Panc1 (cell line): ENCODE results near the gene SLC6A8. TPM values are rescaled to one million over a fixed set of nuclear protein-coding genes. Genes with fewer than 3 reads are reported as not detected.
A peak's percentile ranks its signal among the peaks of the same experiment; 100 is the strongest.

Source experiments
- ATAC-seq: fragments of 200-7000 bp; cut with Tn5 transposase; 2 replicates; pipeline ENCODE4 v1.9.1; 2020; ENCODE audit warnings: mild to moderate bottlenecking, moderate library complexity
- BruUV-seq: library from RNA; stranded (reverse); fragments of 400-500 nt; replicated peaks from 2 replicates; lab custom pipeline; 2021; lab: Mats Ljungman, UMichigan
- CTCF ChIA-PET: fragments of 300-600 bp; sonication (Branson Sonifier 250); formaldehyde crosslinking; loops from one replicate; lab custom pipeline; 2022; ENCODE audit warnings: antibody characterized with exemption; lab: Charles Lee
- POLR2A ChIA-PET: fragments of 300-600 bp; sonication (Branson Sonifier 250); formaldehyde crosslinking; loops from one replicate; lab custom pipeline; 2022; ENCODE audit warnings: antibody characterized with exemption; lab: Charles Lee
- DNase-seq: peaks from one replicate; pipeline ENCODE4 v3.0.0-alpha.2; 2010; ENCODE audit warnings: low read depth, low spot score
- H3K27ac ChIP-seq: 2 replicates; pipeline ENCODE4 v1.5.1; 2011; ENCODE audit warnings: mild to moderate bottlenecking, low read length, inconsistent platforms
- H3K27me3 ChIP-seq: fragments of 200-500 bp; sonication (Bioruptor generic); 2 replicates; pipeline ENCODE4 v1.6.0; 2014; ENCODE audit warnings: low read length, inconsistent platforms; ENCODE audit not compliant: control insufficient read depth, insufficient read depth
- H3K36me3 ChIP-seq: fragments of 200-500 bp; sonication (Bioruptor generic); 2 replicates; pipeline ENCODE4 v1.5.1; 2014; ENCODE audit warnings: inconsistent platforms, mild to moderate bottlenecking, low read length, moderate library complexity; ENCODE audit not compliant: control insufficient read depth, insufficient read depth
- H3K4me1 ChIP-seq: 2 replicates; pipeline ENCODE4 v1.5.1; 2011; ENCODE audit warnings: inconsistent platforms, mild to moderate bottlenecking, low read length, moderate library complexity; ENCODE audit not compliant: control insufficient read depth, insufficient read depth
- H3K4me3 ChIP-seq, 2 experiments: 2 replicates each; pipeline ENCODE4 v1.5.1; 2011 to 2012; ENCODE audit warnings: low read depth in 2 of 2, low read length in 2 of 2, mild to moderate bottlenecking in 2 of 2, inconsistent platforms in 1 of 2, moderate library complexity in 1 of 2
- H3K9me3 ChIP-seq: fragments of 200-500 bp; sonication (Bioruptor generic); 2 replicates; pipeline ENCODE4 v1.5.1; 2014; ENCODE audit warnings: low read depth, mild to moderate bottlenecking, inconsistent platforms, low read length, moderate library complexity; ENCODE audit not compliant: control insufficient read depth, insufficient read depth
- CTCF ChIP-seq: fragments of 450-650 bp; IDR thresholded peaks from 2 replicates; pipeline ENCODE4 v1.5.1; 2017; ENCODE audit warnings: mild to moderate bottlenecking
- POLR2AphosphoS5 ChIP-seq: IDR thresholded peaks from 2 replicates; pipeline ENCODE4 v1.6.1; 2012; ENCODE audit warnings: mild to moderate bottlenecking, low read depth, low read length, moderate library complexity
- REST ChIP-seq, 2 experiments: IDR thresholded peaks; 2 replicates each; pipeline ENCODE4 v1.6.1; 2011 to 2012; ENCODE audit warnings: low read depth in 2 of 2, control low read depth in 1 of 2, low read length in 1 of 2, mild to moderate bottlenecking in 1 of 2, moderate library complexity in 1 of 2; ENCODE audit not compliant: insufficient read depth in 1 of 2
- SIN3A ChIP-seq: IDR thresholded peaks from 2 replicates; pipeline ENCODE4 v1.6.1; 2012; ENCODE audit warnings: low read depth, mild to moderate bottlenecking, low read length, moderate library complexity, borderline replicate concordance; ENCODE audit not compliant: insufficient read depth
- TCF7L2 ChIP-seq: IDR thresholded peaks from 2 replicates; pipeline ENCODE4 v1.6.1; 2011; ENCODE audit warnings: mild to moderate bottlenecking, low read depth, low read length, inconsistent platforms
- in situ Hi-C: cut with HindIII; loops from 2 replicates; pipeline ENCODE4 v1.10.0; 2016; ENCODE audit warnings: low sequenced_read_pairs, low pct_unique_long_range_greater_than_20kb
- intact Hi-C: fragments of 100-400 bp; cut with micrococcal nuclease; formaldehyde crosslinking; loops from one replicate; pipeline ENCODE4 v1.10.0; 2022; ENCODE audit not compliant: unreplicated experiment
- total RNA-seq: library from RNA; stranded (reverse); gene quantifications from one replicate; pipeline ENCODE4 v1.2.1, GENCODE V29; 2021; ENCODE audit not compliant: unreplicated experiment

The SLC6A8 gene
- total RNA-seq, 1 experiment from 2014 or later: 125 TPM

GRCh38 chrX:153644356-153645125, 43.2 kb upstream of the SLC6A8 start:
- no peak overlapping the region for H3K27ac ChIP-seq
- peaks cover 7% of the 10 kb centered on the region for H3K4me1 ChIP-seq
- POLR2A ChIA-PET: no interaction called here
- in situ Hi-C loops (no loop called here), intact Hi-C loops (loop anchor here (5.0 kb wide), 1 partner anchor 107 kb away; no protein-coding TSS in a partner anchor)
- H3K36me3 ChIP-seq: no peaks in the 10 kb centered on the region
- BruUV-seq: no TSS peak
- CTCF ChIA-PET: interaction anchor here (0.6 to 2.0 kb wide), 5 partner anchors 9 to 26 kb away, joined by 3 to 13 read pairs (median 5); no protein-coding TSS in a partner anchor
- DNase-seq: no peak
- ATAC-seq: peak; percentile 47
- no peaks in the 10 kb centered on the region for H3K9me3 ChIP-seq
- peak; percentile 25 for TF ChIP-seq CTCF
- TF ChIP-seq POLR2AphosphoS5: no peak
- H3K4me3 ChIP-seq: peak overlapping the region in 1 of 2 experiments; percentile 24; a peak in 2 of 4 replicates
- H3K27me3 ChIP-seq: peaks cover 4% of the 10 kb centered on the region

- DNase-seq (no peak), ATAC-seq (no peak)
- H3K27me3 ChIP-seq: peaks cover 4% of the 10 kb centered on the region
- peaks cover 7% of the 10 kb centered on the region for H3K4me1 ChIP-seq
- BruUV-seq: no TSS peak
- H3K27ac ChIP-seq: no peak overlapping the region
- ChIA-PET CTCF (interaction anchor here (1.2 to 2.0 kb wide), 2 partner anchors 12 to 23 kb away, joined by 5 to 13 read pairs; no protein-coding TSS in a partner anchor), POLR2A (no interaction called here)
- H3K36me3 ChIP-seq: no peaks in the 10 kb centered on the region
- no peak for TF ChIP-seq CTCF
- TF ChIP-seq REST (IDR thresholded peaks at IDR 0.05; ENCODE audit: insufficient read depth in 1 of 2, low read depth in 2 of 2, low read length in 1 of 2): no peak
- TF ChIP-seq SIN3A: no peak
- TF ChIP-seq POLR2AphosphoS5: no peak
- TF ChIP-seq TCF7L2: no peak
- in situ Hi-C loops (no loop called here), intact Hi-C loops (loop anchor here (5.0 kb wide), 1 partner anchor 108 kb away; no protein-coding TSS in a partner anchor)
- H3K4me3 ChIP-seq: no peak overlapping the region
- H3K9me3 ChIP-seq: no peaks in the 10 kb centered on the region
Measured at GRCh38 chrX:153645151-153645550, 42.6 kb upstream of the SLC6A8 start.
